SK-N-SH (cell line): ENCODE data around the gene WWC1. TPM values are rescaled to one million over a fixed set of nuclear protein-coding genes. Genes with fewer than 3 reads are reported as not detected.

Experiments used
- CTCF ChIA-PET: fragments of 300-600, 350-600 bp; formaldehyde crosslinking; extraction: SDS; loops from one replicate; lab custom pipeline; 2021; lab: Yijun Ruan, JAX
- POLR2A ChIA-PET: fragments of 350-600 bp; sonication (Branson Sonifier 250); formaldehyde crosslinking; extraction: SDS; loops from one replicate; lab custom pipeline; 2020; ENCODE audit warnings: antibody characterized with exemption, inconsistent platforms; lab: Yijun Ruan, JAX
- DNase-seq: peaks from one replicate; pipeline ENCODE4 v3.0.0; 2012
- H2AFZ ChIP-seq: fragments of 200-600 bp; sonication (generic); 2 replicates; pipeline ENCODE4 v1.8.1; 2016; ENCODE audit warnings: antibody characterized with exemption, mild to moderate bottlenecking, low read depth
- H3F3A ChIP-seq: fragments of 200-600 bp; sonication (generic); replicated peaks from 2 replicates; pipeline ENCODE3; 2016; ENCODE audit warnings: antibody characterized with exemption, mild to moderate bottlenecking; ENCODE audit not compliant: insufficient read depth
- H3K27ac ChIP-seq, 2 experiments: fragments of 200-500 bp in 1 of 2; fragments of 200-600 bp in 1 of 2; sonication (Bioruptor generic) in 1 of 2; sonication (generic), shearing (Covaris generic) in 1 of 2; 2 replicates each; pipeline versions ENCODE4 v1.5.1 to v1.6.1; 2014 to 2016; ENCODE audit warnings: low read depth in 2 of 2, inconsistent platforms in 1 of 2, low read length in 1 of 2, mild to moderate bottlenecking in 1 of 2, mixed read lengths in 1 of 2
- H3K27me3 ChIP-seq: fragments of 200-600 bp; sonication (generic), shearing (Covaris generic); 2 replicates; pipeline ENCODE4 v1.6.1; 2016; ENCODE audit warnings: mixed run types; ENCODE audit not compliant: insufficient read depth
- H3K36me3 ChIP-seq, 2 experiments: fragments of 200-500 bp in 1 of 2; fragments of 200-600 bp in 1 of 2; sonication (Bioruptor generic) in 1 of 2; sonication (generic) in 1 of 2; replicated peaks in 1 of 2; 2 replicates each; pipeline versions ENCODE3 to v1.5.1; 2014 to 2016; ENCODE audit warnings: low read length in 1 of 2, mild to moderate bottlenecking in 1 of 2; ENCODE audit not compliant: insufficient read depth in 2 of 2, control insufficient read depth in 1 of 2
- H3K4me1 ChIP-seq, 2 experiments: fragments of 200-500 bp in 1 of 2; fragments of 200-600 bp in 1 of 2; sonication (Bioruptor generic) in 1 of 2; sonication (generic), shearing (Covaris generic) in 1 of 2; 2 replicates each; pipeline versions ENCODE4 v1.5.1 to v1.6.1; 2014 to 2016; ENCODE audit warnings: low read depth in 1 of 2, low read length in 1 of 2, mixed run types in 1 of 2; ENCODE audit not compliant: insufficient read depth in 2 of 2, control insufficient read depth in 1 of 2
- H3K4me2 ChIP-seq: fragments of 200-600 bp; sonication (generic), shearing (Covaris generic); 2 replicates; pipeline ENCODE4 v1.6.1; 2017; ENCODE audit warnings: mixed run types
- H3K4me3 ChIP-seq, 2 experiments: fragments of 200-500 bp in 1 of 2; fragments of 200-600 bp in 1 of 2; sonication (Bioruptor generic) in 1 of 2; sonication (generic), shearing (Covaris generic) in 1 of 2; 2 replicates each; pipeline versions ENCODE4 v1.5.1 to v1.8.1; 2014 to 2016; ENCODE audit warnings: low read depth in 2 of 2, inconsistent platforms in 1 of 2, low read length in 1 of 2, mild to moderate bottlenecking in 1 of 2, mixed read lengths in 1 of 2, moderate library complexity in 1 of 2
- H3K79me2 ChIP-seq: fragments of 200-600 bp; sonication (generic); 2 replicates; pipeline ENCODE4 v1.8.1; 2017; ENCODE audit warnings: mild to moderate bottlenecking; ENCODE audit not compliant: insufficient read depth
- H3K9ac ChIP-seq: fragments of 200-600 bp; sonication (generic); 2 replicates; pipeline ENCODE4 v1.6.1; 2017; ENCODE audit warnings: mixed run types
- H3K9me2 ChIP-seq: fragments of 200-600 bp; sonication (generic); 2 replicates; pipeline ENCODE4 v1.6.1; 2017; ENCODE audit warnings: mixed run types
- H3K9me3 ChIP-seq: fragments of 200-600 bp; sonication (generic); 2 replicates; pipeline ENCODE4 v1.6.1; 2017; ENCODE audit warnings: mixed run types, mild to moderate bottlenecking, moderate library complexity
- H4K20me1 ChIP-seq: fragments of 200-600 bp; sonication (generic); 2 replicates; pipeline ENCODE4 v1.6.1; 2017; ENCODE audit warnings: mild to moderate bottlenecking, mixed run types; ENCODE audit not compliant: insufficient read depth
- CTCF ChIP-seq: fragments of 200-600 bp; sonication (generic); IDR thresholded peaks from 2 replicates; pipeline ENCODE4 v1.6.1; 2017; ENCODE audit warnings: antibody characterized with exemption, mild to moderate bottlenecking, moderate library complexity
- MXI1 ChIP-seq: IDR thresholded peaks from 2 replicates; pipeline ENCODE4 v1.6.1; 2012; ENCODE audit warnings: mild to moderate bottlenecking, low read depth, low read length, improper control_type of control experiment
- NFIC ChIP-seq: IDR thresholded peaks from 2 replicates; pipeline ENCODE4 v1.4.0; 2012; ENCODE audit warnings: borderline replicate concordance
- NRF1 ChIP-seq: IDR thresholded peaks from 2 replicates; pipeline ENCODE4 v1.6.1; 2012; ENCODE audit warnings: low read depth, mild to moderate bottlenecking, low read length
- PBX3 ChIP-seq: IDR thresholded peaks from 2 replicates; pipeline ENCODE4; 2012
- POLR2AphosphoS5 ChIP-seq: IDR thresholded peaks from 2 replicates; pipeline ENCODE4 v1.6.1; 2012; ENCODE audit warnings: low read depth, low read length
- RAD21 ChIP-seq: IDR thresholded peaks from 2 replicates; pipeline ENCODE4 v1.6.1; 2012; ENCODE audit warnings: mild to moderate bottlenecking, low read length
- SIN3A ChIP-seq: IDR thresholded peaks from 2 replicates; pipeline ENCODE4 v1.6.1; 2012; ENCODE audit warnings: low read depth, mild to moderate bottlenecking, low read length, moderate library complexity, borderline replicate concordance
- ZBTB33 ChIP-seq: IDR thresholded peaks from 2 replicates; pipeline ENCODE4 v1.4.0; 2012; ENCODE audit warnings: low read depth, borderline replicate concordance
- WGBS: methylation state at CpG from one replicate; pipeline ENCODE4 v1.1.6; 2017; ENCODE audit warnings: low lambda C conversion rate; 5-methylcytosine and 5-hydroxymethylcytosine counted together
- polyA plus RNA-seq, 3 experiments: library from polyadenylated mRNA; depleted of rRNA; stranded (reverse); fragments of >200 nt; gene quantifications; 2 replicates each; pipeline ENCODE4 v1.2.3, GENCODE V29; 2012

Gene WWC1
- polyA plus RNA-seq, 1 of the 3 experiments (the other 2 are of a cell fraction) = 16.9 TPM

- 63% methylated on average over 2 of the region's 4 CpGs for WGBS
- Histone ChIP-seq H3K27me3 (no peaks in the 10 kb centered on the region), H4K20me1 (no peaks in the 10 kb centered on the region), H3K79me2 (peaks cover 22% of the 10 kb centered on the region; the same call in 1 of the 2 replicates), H3K9me3 (no peaks in the 10 kb centered on the region), H3K27ac (peak overlapping the region in 1 of 2 experiments; percentile 8; a peak in 1 of 4 replicates), H3F3A (no peaks in the 10 kb centered on the region), H3K9ac (no peak overlapping the region), H3K9me2 (no peaks in the 10 kb centered on the region), H3K4me1 (peaks cover 0 to 5% of the 10 kb centered on the region in 2 experiments; a peak in 2 of 4 replicates), H3K4me2 (0 out of 2 replicates have a peak overlapping the region, but pooled peaks have one; percentile 1), H2AFZ (no peak overlapping the region), H3K36me3 (no peaks in the 10 kb centered on the region), H3K4me3 (no peak overlapping the region)
- ChIA-PET POLR2A (no interaction called here), CTCF (no interaction called here)
- TF ChIP-seq RAD21 (no peak), NFIC (no peak), SIN3A (no peak), CTCF (no peak), MXI1 (no peak), NRF1 (no peak)
- DNase-seq = no peak
Measured at GRCh38 chr5:168334695-168335094, 43.2 kb downstream of the WWC1 start.

- no peak for DNase-seq
- H3K4me2 ChIP-seq = no peak overlapping the region
- no peak overlapping the region for H3K9ac ChIP-seq
- no peaks in the 10 kb centered on the region for H3K9me2 ChIP-seq
- H2AFZ ChIP-seq = no peak overlapping the region
- POLR2A ChIA-PET = no interaction called here
- peaks cover 17% of the 10 kb centered on the region; the same call in 1 of the 2 replicates for H3K79me2 ChIP-seq
- no peak overlapping the region for H3K4me3 ChIP-seq
- TF ChIP-seq ZBTB33 (no peak), NRF1 (no peak), POLR2AphosphoS5 (no peak), PBX3 (no peak)
- H3K36me3 ChIP-seq = no peaks in the 10 kb centered on the region
- H3K27me3 ChIP-seq = no peaks in the 10 kb centered on the region
- peaks cover 4% of the 10 kb centered on the region; the same call in 1 of the 2 replicates for H4K20me1 ChIP-seq
- H3F3A ChIP-seq = no peaks in the 10 kb centered on the region
- CTCF ChIA-PET = no interaction called here
- WGBS = 98% methylated on average over 2 of the region's 2 CpGs
- H3K9me3 ChIP-seq = no peaks in the 10 kb centered on the region
- no peak overlapping the region for H3K27ac ChIP-seq
- peaks cover 0 to 7% of the 10 kb centered on the region in 2 experiments; a peak in 2 of 4 replicates for H3K4me1 ChIP-seq
Measured at GRCh38 chr5:168337361-168337760, 45.9 kb downstream of the WWC1 start.
